Right renal cortex interstitium (tissue), 3 donors: ENCODE results near the gene FYB2. TPM values are rescaled to one million over a fixed set of nuclear protein-coding genes. Genes with fewer than 3 reads are reported as not detected.
A peak's percentile ranks its signal among the peaks of the same experiment; 100 is the strongest.

Experiments used
- DNase-seq, 3 donors: peaks; one replicate each; pipeline ENCODE4 v3.0.0-alpha.2; 2013; ENCODE audit warnings: low read depth in 3 of 3, low spot score in 2 of 3
- polyA plus RNA-seq, 3 donors: library from polyadenylated mRNA; unstranded; fragments of 120-200 nt; gene quantifications; one replicate each; pipeline ENCODE4 v1.2.1, GENCODE V29; 2013; ENCODE audit not compliant: insufficient read length in 3 of 3

FYB2 gene
- polyA plus RNA-seq, 3 donors = 0.72 to 1.2 (median 0.81) TPM

DNA sequence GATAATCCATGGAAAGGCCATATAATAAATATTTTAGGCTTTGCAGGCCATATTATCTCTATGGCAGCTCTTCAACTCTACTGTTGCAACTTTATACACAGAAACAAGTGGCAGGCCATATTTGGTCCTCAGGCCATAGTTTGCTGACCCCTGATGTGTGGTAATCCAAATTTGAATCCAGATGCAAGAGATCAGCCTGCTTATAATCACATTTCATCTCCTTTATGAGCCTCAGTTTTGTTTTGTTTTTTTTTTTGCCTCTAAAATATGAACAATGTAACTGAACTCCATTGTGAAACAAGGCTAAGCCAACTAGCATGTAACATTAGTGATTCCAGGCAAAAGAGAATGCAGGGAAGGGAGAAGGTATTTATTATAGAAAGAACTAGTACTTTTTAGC lies 92.5 kb downstream of the FYB2 start:
- DNase-seq = no peak

DNA sequence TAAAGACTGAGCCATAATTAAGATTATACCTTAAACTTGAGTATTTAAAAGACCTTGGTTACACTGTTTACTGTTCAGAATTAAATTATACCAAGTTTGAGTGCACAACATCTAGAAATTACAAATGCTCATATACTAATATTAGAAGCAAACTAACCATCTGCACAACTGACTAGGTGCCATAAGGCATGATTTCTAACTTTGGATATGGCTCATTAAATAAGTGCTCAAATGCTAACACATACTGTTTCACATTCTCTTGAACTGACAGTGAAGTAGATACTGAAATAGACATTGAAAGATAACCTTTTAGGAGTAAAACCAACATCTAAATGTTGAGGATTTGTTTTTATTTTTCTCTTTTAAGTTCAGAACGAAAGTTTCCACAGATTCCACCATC lies 100.0 kb downstream of the FYB2 start:
- no peak for DNase-seq

DNA sequence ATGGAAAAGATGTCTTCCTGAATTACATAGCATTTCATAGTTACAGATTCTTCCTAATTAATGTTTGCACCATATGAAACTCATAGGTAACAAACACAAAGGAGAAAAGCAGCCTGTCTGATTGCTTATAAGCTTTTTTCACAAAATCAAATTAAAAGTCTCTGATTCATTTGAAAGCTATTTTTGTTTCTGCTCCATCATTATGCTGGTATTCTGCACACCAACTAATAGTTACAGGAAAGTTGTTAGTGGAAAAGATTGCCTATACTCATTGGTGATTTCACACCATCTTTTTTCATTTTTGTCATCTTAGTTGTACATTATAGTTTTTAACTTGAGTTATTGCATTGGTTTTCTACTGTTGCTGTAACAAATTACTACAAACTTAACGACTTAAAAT lies 104.0 kb downstream of the FYB2 start:
- DNase-seq = no peak

DNA sequence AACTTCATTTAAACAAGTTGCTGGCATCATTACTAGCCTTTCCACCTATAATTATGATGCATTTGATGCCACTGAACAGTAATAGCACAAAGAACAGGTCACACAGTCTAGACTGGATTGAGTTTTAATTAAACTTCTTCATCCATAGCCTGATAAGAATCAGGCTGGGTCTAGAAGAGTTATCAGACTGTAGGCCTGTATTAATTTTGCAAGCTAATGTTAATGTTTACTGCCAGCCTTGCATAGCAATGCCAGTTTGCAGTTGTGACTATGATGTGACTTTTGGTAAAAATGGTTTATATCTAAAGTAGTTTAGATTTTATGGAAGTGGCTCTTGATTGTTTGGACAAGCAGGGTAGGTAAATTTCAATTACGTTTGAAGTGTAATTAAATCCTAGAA lies 106.1 kb downstream of the FYB2 start:
- no peak for DNase-seq

DNA sequence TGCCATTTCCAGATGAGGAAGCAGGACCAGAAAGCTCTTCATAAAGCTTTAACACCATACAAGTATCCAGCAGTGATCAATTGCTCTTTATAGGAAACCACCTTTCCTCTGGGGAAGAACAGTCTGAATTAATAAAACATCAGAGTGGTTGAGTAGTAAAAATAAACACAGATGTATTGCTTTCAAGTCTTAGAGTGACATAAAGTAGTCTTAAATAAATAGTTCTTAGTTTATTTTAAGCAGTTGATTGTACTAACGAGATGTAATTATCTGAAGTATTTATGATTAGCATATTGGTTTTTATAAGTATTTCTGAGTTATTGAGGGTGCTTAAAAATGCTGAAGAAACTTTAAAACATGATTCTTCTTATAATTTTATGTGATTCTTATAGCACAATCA lies 107.1 kb downstream of the FYB2 start:
- no peak for DNase-seq

DNA sequence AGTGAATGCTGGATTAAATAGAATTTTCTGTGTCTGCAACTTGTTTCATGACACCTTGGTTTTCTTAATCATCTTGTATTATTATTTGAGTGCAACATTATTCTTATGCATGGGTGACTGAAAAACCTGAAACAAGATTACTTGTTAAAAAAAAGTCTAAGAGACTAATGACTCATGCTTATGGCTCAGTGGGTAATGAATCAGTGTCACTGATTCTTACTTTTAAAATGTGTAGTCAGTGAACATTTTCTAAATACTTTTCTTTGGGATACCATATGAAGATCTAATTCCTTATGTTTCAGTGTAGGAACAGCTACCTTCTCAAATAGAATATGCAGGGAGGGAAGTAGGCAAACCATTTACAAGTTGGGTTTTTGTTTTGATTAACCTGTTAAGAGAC lies 108.6 kb downstream of the FYB2 start:
- DNase-seq = no peak

DNA sequence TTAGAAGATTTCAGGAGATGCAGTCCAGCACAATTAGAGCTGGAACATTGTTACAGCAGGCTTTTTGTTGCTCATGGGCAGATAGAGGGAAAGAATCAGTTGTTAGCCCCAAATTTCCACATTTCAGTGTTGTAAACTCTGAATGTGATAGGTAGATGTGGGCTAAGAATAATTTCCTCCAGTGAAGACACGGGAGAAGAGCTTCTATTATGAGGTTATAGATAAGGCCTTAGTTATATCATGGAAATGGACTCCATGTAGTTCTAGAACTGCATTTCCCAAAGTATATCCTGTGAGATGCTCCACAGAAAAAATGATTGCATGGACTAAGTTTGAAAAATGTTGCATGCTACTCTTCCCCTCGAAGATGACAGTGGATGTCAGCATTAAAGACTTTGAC lies 109.2 kb downstream of the FYB2 start:
- DNase-seq = no peak

DNA sequence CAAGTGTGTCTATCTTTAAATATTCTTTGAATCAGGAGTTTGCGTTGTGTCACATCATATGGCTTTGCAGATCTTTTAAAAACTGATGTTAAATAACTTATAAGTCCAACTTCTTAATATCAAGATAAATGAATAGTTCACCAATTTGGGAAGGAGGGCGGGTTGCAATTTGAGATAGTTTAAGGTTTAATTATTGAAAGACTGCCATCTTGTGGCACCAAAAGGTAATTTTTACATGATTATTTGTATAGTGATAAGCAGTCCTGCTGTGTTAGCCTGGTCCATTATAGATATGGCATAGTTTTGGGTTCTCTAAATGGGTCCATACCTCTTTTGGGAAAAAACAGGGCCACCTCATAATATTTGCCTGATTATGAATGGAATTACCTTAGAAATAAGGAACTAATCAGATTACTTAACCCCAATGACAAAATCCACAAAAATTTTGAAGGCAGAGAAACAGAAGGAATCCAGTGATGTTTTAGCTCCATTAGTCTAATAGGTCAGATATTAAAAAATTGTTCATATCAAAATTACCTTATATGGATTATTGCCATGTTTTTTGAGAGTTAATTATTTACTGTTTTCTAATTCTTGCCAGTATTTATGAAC lies 109.8 kb downstream of the FYB2 start:
- peak in 2 of 3 donors; percentile 41 for DNase-seq

DNA sequence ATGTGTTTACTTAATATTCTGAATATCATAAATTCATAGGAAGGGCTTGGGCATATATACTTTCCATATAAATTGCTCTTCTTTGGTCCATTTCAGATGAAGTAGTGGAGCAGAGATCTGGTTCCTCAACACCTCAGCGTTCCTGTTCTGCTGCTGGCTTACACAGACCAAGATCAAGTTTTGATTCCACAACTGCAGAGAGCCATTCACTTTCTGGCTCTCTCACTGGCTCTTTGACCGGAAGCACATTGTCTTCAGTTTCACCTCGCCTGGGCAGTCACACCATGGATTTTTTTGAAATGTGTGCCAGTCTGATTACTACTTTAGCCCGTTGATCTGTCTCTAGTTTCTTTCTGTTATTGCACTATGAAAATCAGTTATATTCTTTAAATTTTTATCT lies 111.8 kb downstream of the FYB2 start:
- DNase-seq = no peak

DNA sequence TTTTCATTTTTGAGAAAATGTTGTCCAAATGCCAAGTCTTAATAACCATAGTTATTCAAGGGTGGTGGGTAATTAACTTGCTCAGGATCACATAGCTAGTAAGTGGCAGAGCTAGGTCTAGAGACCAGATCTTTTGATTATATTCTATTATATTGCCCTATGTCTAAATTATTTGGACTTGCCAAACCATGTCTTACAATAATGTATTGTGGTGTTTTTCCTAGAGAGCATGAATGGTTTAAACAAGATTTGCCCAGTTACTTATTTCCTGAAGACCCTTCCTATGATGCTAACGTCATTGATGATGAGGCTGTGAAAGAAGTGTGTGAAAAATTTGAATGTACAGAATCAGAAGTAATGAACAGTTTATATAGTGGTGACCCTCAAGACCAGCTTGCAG lies 115.5 kb downstream of the FYB2 start:
- no peak for DNase-seq

DNA sequence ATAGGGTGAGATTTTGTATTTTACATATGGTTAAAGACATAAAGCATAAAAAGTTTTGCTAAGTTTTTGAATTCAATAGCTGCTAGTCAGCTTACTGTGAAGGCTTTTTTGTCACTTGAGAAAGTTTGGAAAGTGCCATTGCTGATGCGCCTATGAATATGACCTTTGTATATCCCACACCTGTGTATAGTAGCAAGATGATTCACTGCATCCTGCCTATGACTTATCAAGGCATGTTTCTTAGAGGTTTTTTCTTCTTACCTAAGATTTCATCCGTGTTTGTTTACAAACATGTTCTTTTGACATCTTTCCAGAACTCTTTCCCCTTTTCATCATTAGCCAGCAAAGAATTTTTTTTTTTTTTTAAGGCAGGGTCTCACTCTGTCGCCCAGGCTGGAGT lies 122.5 kb downstream of the FYB2 start:
- DNase-seq = no peak

DNA sequence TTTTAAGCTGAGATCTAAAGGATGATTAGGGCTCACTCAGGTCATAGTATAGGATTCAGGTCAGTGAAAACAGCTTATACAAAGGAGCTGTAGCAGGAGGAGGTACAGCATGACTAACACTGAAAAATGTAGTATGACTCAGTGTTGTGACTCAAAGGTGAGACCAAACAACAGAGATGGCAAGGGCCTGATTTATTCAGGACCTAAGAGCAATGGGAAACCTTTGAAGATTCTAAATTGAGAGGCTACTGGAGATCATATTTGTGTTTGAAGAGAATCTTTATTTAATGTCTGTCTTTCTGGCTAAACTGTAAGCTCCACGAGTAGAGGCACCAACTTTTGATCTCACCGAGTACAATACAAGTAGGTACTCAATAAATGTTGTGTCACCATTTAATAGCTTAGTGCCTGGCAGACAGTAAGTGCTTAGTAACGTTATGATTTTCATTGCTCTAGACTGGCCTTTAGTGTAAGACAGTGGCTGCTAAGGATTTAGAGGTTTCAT lies 130.6 kb downstream of the FYB2 start:
- DNase-seq = no peak

DNA sequence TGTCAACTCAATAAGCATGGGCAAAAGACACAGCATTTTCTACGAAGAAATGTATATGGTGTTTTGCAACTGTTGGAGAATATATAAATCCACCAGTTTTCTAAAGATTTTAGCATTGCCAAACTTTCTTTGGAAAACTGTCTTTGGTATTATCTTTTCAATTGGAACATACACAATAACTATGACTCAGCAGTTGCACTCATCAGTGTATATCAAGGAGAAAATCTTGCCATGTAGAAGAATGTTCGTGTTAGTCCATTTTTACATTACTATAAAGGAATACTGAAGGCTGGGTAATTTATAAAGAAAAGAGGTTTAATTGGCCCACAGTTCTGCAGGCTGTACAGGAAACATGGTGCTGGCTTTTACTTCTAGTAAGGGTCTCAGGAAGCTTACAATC lies 133.0 kb downstream of the FYB2 start:
- no peak for DNase-seq

DNA sequence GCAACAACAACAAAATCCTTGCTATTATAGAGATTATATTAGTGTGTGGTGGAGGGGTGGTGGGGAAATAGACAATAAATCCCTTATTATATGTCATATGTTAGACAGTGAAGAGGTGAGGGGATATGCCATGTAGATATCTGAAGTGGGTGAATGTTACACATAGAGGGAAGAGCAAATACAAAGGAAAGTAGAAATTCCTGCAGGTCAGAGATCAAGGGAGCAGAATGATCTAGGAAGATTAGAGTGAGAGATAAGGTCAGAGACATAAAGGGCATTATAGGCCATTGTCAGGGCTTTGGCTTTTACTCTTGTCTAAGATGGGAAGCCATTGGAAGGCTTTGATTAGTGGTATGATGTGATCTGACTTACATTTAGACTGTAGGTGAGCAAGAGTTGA lies 135.6 kb downstream of the FYB2 start:
- no peak for DNase-seq

DNA sequence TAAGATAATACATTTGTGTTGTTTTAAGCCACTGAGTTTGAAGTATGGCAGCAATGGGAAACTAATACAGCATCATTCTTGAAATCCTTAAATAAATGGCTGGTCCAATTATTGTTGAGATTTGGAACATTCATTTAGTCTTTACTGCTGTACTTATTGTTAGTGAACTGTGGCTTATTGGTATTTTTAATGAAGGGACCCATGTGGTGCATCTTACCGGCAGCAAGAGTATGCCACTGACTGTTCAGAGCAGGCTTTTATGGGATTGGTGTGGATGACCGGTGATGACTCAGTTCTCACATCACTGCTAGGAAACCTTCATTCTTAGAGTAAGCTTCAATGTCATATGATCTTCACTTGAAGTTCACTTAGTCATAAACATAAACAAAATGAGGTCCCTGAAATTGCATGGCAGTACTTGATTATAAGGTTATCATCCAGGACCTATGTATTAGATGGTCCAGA lies 142.6 kb downstream of the FYB2 start:
- no peak for DNase-seq

DNA sequence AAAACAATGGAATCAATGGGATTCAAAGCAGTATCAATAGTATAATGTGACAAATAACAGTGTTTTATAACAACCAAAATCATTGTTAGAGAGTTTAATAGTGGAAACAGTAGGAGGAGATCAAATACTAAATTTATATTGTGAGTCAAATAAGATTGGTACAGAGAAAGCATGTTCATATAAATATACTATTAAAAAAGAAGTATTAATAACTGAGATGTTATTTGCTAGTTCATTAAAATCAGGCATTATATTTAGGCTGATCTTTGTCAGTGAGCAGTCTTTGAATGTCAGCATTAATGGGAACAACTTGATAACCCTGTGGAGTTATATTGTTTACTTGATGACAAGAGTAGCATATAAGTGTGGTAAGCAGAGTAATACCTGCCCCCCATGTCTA lies 143.4 kb downstream of the FYB2 start:
- DNase-seq = no peak

DNA sequence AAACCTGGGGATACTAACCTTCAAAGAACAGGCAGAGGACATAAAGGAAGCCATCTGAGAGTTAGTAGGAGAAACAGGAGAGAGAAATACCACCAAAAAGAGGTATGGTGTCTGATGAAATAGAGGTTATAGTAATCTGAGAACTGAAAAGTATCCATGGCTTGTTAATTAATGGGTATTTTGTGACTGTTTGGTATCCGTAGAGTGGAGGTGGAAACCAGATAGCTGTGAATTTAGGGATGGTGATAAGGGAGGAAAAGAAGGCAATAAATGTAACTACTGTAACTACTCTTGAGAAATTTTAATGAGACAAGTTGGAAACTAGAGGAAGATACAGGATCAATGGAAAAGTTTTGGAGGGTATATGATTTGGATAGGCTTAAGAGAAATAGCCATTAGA lies 146.6 kb downstream of the FYB2 start:
- no peak for DNase-seq

DNA sequence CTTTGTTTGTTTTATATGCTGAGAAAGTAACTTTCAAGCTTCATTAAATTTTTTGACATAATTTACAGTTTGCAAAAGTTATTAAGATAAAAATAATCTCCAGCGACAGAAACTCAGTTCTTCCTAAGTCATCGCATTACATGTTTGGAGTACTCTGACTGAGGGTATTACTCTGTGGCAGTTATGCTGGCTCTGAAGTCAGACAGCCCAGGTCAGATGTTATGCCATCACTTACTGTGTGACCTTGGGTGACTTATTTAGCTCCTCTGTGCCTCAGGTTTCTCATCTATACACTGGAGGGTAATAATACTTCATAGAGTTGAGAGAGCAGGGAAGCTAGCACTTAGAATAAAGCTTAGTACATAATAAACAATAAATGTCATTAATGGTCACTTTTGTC lies 147.7 kb downstream of the FYB2 start:
- no peak for DNase-seq

DNA sequence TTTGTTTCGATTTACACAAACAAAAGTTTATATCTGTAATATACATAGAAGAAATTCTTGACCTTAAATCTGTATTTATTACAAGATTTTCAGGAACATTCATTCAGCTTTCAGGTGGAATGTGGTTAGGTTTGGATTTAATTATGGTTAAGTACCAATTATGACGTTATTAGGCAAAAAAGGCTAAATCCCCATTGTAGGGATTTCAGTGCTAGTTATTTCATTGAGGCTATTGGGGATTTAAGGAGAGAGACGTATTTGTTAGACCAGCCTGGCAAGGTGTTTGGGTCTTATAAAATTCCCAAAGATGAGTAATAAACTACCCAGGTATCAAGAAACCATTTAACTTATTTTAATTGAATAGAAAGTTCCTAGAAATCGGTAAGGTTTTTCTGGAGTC lies 148.1 kb downstream of the FYB2 start:
- no peak for DNase-seq

DNA sequence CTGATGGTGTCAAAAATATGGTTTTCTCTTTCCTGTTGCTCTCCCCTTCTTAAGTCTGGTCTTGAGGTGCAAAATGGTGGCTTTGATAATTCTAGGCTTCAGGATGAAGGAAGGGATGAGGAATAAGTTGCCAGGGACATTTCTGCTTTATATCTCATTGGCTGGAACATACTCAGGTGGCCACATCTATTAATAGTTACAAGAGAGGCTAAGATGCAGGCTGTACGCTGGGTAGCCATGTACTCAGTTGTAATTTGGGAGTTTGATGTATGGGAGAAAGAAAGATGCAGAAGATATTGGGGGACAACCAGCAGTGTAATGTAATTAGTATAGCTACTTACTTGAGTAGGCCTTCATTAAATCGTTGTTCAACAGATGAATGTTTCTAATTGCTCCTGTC lies 148.9 kb downstream of the FYB2 start:
- no peak for DNase-seq
